Globus pallidus (tissue), 1 donor: ENCODE measurements around the gene XKR7.

Experiments
- DNase-seq: peaks from one replicate; pipeline ENCODE4 v3.0.0-alpha.2; 2015; ENCODE audit warnings: low spot score

The XKR7 gene

GRCh38 chr20:31977080-31977479 lies 9.1 kb downstream of the XKR7 start:
- DNase-seq: no peak

DNA sequence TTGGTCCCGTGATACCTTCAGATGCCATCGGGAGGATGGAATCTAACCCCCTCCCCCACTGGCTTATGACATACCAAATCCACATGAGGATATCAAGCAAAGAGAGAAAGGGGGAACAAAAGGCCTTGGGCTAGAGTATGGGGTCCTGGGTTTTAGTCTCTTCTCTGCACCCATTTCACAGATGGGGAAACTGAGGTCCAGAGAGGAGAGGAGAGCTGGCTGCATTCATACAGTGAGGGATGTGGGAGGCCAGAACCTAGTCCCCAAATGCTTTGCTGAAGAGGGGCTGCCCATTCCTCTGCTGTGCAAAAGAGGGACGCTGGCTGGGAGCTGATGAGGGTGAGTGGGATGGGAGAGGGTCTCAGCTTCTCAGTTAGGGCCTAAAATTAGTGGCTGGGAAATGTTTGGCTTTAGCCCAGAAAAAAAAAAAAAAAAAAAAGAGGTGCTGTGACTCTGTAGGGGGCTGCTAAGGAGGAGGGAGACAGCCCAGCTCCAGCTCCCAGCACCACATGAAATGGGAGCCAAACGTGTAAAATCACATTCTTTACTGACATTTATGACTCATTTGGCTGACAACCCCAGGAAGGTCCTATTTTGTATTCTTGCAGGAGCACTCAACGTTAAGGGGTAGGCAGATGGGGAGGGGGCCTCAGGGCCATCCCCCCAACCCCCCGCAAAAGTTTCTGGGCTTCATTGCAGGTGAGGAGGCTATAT lies 11.9 kb downstream of the XKR7 start:
- DNase-seq: no peak

DNA sequence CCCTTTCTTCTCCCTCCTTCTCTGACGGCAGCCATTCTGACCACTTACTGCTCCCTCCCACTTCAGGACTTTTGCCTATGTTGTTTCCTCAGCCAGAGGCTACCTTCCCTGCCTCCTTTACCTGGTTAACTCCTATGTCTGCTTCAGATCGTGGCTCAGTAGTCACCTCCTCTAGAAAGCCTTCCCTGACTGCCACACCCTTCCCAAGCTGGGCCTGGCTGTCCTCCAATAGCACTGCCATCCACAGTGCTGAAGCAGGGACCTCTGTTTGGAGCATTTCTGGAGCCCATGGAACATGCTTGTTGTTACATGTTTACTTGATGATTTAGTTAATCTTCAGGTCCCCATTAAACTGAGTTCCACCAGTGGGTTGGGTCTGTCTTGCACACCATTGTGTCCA lies 13.8 kb downstream of the XKR7 start:
- DNase-seq: no peak

DNA sequence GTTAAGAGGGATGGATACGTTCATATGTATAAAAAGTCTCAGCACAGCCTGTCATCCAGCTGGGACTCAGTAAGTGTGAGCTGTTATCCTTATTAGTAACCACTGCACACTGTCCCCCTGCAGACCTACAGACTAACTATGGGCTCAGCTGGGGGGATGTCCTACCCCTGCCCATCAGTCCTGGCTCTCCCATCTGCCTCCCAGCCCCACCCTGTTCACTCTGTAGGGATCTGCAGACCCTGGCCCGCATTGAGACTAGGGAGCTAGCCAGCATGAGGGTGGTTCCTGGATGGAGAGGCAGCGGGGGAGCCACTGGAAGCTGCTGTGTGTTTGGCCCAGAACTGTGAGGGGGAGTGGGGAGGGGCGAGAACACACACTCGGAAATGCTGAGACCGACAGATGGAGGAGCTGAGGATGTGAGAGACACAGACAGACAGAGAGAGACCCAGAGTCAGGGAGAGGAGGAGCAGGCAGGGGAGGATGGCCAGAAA lies 17.1 kb downstream of the XKR7 start:
- DNase-seq: no peak

DNA sequence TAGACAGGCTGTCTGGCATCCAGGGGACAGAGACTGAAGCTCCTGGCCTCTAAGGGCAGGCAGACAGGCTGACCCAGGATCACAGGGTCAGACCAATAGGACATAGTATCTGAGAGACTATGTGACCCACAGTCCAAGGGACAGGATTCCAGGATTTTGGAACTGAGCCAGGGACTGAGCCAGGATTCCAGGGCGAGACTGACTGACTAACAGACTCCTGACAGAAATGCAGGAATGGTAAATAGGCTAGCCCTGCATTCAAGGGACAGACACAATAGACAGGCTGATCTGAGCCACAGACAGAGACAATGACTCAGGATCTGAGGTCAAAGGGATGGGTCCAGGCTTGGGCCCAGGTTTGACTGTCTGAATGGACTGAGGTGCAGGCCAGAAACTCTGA lies 19.8 kb downstream of the XKR7 start:
- no peak for DNase-seq

GRCh38 chr20:31988430-31989015 lies 20.6 kb downstream of the XKR7 start:
- DNase-seq: no peak

GRCh38 chr20:31989030-31989645 lies 21.2 kb downstream of the XKR7 start:
- DNase-seq: no peak

DNA sequence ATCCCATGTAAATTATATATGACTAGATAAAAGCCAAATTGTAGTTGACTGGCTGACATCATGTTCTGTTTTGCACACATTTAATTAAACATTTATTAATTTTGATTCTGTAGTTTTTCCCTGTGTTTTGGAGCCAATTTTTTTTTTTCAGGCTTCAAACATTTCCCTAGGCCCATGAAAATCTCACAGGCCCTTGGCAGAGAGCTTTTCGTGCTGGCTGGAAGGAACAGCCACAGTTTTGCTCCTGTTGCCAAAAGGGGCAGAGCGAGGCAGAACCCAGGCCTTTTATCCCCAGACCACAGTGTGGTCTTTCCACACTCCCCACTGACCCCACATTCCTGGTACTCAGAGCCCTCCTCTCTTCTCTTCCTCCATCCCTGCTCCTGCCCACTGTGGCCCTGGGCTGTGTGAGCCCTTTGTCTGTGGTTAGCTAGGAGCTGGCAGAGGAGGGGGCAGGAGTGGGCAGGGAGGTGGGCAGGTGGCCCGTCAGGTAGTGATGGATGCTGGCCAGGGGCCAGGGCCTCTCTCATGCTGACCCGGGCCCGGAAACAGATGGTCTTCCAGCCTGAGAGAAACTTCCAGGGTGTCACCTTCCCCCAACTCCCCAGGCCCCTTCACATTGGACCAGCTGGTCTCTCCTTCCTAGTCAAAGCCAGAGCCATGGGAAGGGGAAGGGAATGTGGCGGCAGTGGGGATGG lies 22.8 kb downstream of the XKR7 start:
- DNase-seq: no peak

GRCh38 chr20:31991339-31991705 lies 23.4 kb downstream of the XKR7 start:
- no peak for DNase-seq

GRCh38 chr20:31992086-31992485 lies 24.1 kb downstream of the XKR7 start:
- DNase-seq: no peak

- no peak for DNase-seq
Observed at GRCh38 chr20:31996996-31997395, 29.0 kb downstream of the XKR7 start.

DNA sequence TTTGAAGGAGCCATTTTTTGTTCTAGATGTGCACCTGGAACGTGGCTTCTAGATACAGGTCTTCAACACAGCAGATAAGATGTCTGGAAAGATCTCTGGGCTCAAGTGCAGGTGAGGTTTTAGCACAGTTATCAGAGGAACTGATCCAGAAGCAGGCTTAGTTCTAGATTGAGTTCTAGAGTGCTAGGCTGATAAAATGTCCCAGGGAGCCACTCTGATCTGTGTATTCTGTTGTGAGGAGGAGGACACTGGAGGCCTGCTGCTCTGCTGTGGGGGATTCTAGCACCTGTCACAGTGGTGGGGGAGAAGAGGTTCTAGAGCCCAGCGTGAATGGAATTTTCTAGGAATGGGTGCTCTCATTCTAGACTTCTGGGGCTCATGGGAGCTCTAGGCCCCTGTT lies 30.3 kb downstream of the XKR7 start:
- DNase-seq: no peak

DNA sequence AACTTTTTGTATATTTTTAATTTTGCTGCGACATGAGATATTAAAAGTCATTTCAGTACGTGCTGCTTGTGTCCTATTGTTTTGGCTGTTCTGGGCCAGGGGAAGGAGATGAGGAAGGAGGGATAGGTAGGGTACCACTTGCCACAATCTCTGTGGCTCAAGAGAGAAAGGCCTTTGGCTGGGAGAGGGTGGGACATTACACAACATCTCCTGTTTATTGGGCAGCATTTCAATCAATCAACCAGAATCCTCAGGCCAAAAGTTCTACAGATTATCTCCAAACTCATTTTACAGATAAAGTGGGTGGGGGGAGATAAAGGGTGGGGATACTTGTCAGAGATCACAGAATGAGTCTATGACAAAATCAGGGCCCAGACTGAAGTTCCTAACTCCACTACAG lies 35.4 kb downstream of the XKR7 start:
- no peak for DNase-seq

DNA sequence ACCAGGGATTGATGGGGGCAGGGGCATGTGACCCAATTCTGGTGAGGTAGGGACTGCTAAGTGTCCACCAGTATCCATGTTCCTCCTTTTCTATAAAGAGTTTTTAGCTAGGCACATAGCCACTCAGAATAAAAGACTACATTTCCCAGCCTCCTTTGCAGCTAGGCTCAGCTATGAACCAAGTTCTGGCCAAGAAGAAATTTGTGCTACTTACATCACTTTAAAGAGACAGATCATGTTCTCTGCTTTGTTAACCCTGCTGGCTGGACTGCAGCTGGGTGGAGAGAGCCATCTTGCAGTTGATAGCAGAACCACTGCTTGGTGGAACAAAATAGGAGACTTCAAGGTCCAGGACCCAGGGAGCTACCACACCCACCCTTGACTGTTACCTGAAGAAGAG lies 37.0 kb downstream of the XKR7 start:
- no peak for DNase-seq

DNA sequence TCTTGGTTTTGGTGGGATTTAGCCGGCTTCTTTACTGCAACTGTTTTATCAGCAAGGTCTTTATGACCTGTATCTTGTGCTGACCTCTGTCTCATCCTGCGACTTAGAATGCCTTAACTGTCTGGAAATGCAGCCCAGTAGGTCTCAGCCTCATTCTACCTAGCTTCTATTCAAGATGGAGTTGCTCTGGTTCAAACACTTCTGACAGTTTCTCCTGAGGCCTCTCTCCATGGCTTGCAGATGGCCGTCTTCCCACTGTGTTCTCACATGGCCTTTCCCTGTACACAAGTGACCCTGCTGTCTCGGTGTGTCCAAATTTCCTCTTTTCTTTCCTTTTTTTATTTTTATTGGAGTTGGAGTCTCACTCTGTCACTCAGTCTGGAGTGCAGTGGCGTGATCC lies 38.1 kb downstream of the XKR7 start:
- no peak for DNase-seq

DNA sequence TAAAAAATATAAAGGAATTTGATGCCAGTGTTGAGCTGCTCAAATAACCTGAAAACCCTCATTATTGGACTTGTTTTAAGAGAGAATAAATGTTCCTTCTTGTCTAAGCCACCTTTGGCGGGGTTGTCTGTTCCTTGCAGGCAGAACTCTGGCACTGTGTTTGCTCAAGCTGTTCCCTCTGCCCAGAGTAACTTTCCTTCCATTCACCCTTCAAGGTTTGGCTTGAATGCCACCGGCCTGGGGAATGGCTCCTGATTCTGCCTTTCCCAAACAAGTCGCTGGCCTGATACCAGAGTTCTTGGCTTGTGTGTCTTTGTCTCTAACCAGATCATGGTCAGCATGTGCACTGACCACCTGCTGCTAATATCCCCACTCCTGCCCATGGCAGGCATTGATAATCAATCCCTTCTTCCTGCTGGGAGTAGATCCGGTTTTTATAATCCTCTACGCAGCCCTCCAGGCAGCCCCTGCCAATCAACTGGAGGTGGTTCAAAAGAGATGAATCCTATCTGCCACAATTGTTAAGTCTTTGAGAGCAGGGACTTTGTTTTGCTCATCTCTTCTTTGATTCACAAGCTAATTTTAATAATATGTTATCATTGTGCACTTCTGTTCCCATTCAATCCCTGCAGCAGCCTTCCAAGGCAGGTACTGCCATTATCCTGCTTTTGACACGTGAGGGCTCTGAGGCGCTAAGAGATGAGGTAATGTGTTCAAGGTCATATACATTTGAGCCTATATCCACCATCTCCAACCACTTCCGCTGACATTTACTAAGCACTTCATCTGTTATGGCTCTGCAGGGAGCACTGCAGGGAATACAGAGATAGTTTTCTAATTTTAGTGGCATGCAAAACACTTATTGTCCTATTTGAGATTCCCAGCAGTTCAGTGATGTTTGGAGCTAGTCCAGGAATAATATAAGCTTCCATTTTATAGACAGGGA lies 39.2 kb downstream of the XKR7 start:
- DNase-seq: no peak

DNA sequence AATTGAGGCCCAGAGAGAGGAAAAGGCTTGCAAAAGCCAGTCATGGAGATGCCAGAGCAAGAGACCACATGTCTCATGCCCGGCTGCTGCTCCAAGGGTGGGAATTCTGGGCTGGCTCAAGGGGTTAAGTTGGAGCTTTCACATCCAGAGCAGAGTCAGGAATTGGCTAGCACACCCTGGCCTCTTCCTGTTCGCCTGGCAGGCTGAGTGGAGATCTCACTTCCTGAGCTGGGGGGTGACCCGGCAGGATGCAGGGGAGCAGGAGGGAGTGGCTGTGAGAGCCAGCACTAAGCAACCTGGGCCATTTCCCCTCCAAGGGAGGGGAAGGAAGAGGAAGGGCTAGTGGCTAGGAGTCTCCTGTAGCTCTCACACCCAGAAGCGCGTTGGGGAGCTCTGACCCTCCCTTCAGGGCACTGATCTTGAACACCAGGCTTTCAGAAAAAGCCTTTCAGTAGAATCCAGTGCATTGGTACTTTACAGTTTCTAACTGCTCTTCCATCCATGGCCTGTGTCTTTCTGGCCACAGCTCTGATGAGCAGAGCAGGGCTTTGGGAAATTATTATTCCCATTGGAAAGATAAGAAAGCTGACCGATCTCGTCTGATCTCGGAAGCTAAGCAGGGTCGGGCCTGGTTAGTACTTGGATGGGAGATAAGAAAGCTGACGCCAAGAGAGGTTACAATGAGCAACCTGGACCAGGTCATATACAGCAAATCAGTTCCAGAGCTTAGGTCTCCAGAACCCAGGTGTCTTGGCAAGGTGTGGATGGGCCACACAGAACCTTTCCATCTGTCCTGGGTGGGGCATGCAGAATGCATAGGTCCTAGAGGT lies 40.1 kb downstream of the XKR7 start:
- DNase-seq: no peak

DNA sequence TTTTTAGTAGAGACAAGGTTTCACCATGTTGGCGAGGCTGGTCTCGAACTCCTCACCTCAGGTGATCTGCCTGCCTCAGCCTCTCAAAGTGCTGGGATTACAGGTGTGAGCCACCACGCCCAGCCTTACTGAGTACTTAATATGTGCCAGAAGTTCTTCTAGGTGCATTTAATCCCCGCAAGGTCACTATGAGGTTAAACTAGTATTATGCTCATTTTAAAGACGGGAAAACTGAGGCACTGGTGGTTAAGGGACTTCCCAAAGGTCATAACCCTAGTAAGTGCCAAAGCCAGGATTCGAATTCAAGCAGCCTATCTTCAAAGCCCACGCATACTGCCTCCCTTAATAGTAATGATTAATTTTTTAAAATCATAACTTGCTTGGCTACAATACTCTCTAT lies 41.6 kb downstream of the XKR7 start:
- DNase-seq: no peak

- DNase-seq: no peak
Observed at GRCh38 chr20:32010101-32010500, 42.1 kb downstream of the XKR7 start, which contains the start of gene CCM2L. CCM2L (plus strand) TSS chr20:32010438; CDS start chr20:32010455, 17 bp downstream.

GRCh38 chr20:32010666-32011065 lies 42.7 kb downstream of the XKR7 start:
- DNase-seq: no peak

DNA sequence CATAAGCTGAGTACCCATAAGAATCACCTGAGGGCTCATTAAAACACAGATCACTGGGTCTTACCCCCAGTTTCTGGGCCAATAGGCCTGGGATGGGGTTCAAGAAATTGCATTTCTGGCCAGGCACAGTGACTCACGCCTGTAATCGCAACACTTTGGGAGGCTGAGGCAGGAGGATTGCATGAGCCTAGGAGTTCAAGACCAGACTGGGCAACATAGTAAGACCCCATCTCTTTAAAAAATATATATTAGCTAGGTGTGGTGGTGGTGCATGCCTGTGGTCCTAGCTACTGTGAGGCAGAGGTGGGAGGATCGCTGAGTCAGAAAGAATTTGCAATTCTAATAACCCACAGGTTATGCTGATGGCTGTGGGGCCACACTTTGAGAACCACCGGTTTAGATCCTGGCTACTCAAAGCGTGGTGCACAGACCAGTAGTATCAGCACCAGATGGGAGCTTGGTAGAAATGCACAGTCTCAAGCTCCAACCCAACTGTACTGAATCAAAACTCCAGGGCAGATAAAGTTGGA lies 44.3 kb downstream of the XKR7 start:
- no peak for DNase-seq
